A549 (cell line): ENCODE measurements around the gene LAMA3. TPM values are rescaled to one million over a fixed set of nuclear protein-coding genes. Genes with fewer than 3 reads are reported as not detected.

ENCODE experiments used
- ATAC-seq, 2 experiments: fragments of 200-7000 bp in 1 of 2; fragments of >200 bp in 1 of 2; cut with Nextera tagmentation in 1 of 2; cut with Tn5 transposase in 1 of 2; 3 replicates each; pipeline versions ENCODE4 v1.8.0 to v1.9.1; 2018 to 2020; ENCODE audit warnings: mild to moderate bottlenecking in 1 of 2, moderate library complexity in 1 of 2
- CTCF ChIA-PET: fragments of 300-600 bp; sonication (Branson Sonifier 250); formaldehyde crosslinking; extraction: SDS; loops from one replicate; lab custom pipeline; 2021; ENCODE audit warnings: antibody characterized with exemption, inconsistent platforms; lab: Yijun Ruan, JAX
- POLR2A ChIA-PET: fragments of 350-600 bp; formaldehyde crosslinking; extraction: SDS; loops from one replicate; lab custom pipeline; 2021; ENCODE audit warnings: antibody characterized with exemption, inconsistent platforms; lab: Yijun Ruan, JAX
- DNase-seq, 2 experiments: peaks; one replicate each; pipeline versions ENCODE4 v3.0.0 to v3.0.0-alpha.2; 2011 to 2016; ENCODE audit warnings: low read depth in 1 of 2, low spot score in 1 of 2
- FAIRE-seq: peaks from 2 replicates; lab custom pipeline; 2011; peaks lifted over from hg19 to GRCh38; lab: Jason Lieb, UNC
- H3K27ac ChIP-seq, 2 experiments: fragments of >200 bp; sonication (Bioruptor Twin); formaldehyde crosslinking; 3 replicates each; pipeline ENCODE4 v1.5.1; 2016 to 2017
- H3K4me1 ChIP-seq: fragments of >200 bp; sonication (Bioruptor Twin); formaldehyde crosslinking; 3 replicates; pipeline ENCODE4 v1.6.1; 2016
- H3K4me2 ChIP-seq: fragments of >200 bp; sonication (Bioruptor Twin); formaldehyde crosslinking; 3 replicates; pipeline ENCODE4 v1.6.1; 2016
- H3K4me3 ChIP-seq: fragments of >200 bp; sonication (Bioruptor Twin); formaldehyde crosslinking; 3 replicates; pipeline ENCODE4 v1.5.1; 2016
- H3K9me3 ChIP-seq: fragments of >200 bp; sonication (Bioruptor Twin); formaldehyde crosslinking; 3 replicates; pipeline ENCODE4 v1.6.1; 2016
- ATOH8 ChIP-seq: fragments of 250-450 bp; sonication (Bioruptor Pico); IDR thresholded peaks from 2 replicates; pipeline ENCODE4 v1.5.0; 2020; ENCODE audit warnings: low read depth, mild to moderate bottlenecking, moderate library complexity
- BCL3 ChIP-seq: fragments of >200 bp; sonication (Bioruptor Twin); formaldehyde crosslinking; IDR thresholded peaks from 3 replicates; pipeline ENCODE4 v1.6.1; 2016
- BHLHE40 ChIP-seq: IDR thresholded peaks from 2 replicates; pipeline ENCODE4 v1.6.1; 2012; ENCODE audit warnings: low read depth, low read length, inconsistent platforms
- CBX2 ChIP-seq: fragments of 200-600 bp; sonication (generic); IDR thresholded peaks from 2 replicates; pipeline ENCODE4 v1.6.1; 2016; ENCODE audit warnings: low read depth, mild to moderate bottlenecking, borderline replicate concordance
- CHD2 ChIP-seq: fragments of 150-350 bp; IDR thresholded peaks from 2 replicates; pipeline ENCODE4 v1.6.1; 2014; ENCODE audit warnings: low read length; ENCODE audit not compliant: partially characterized antibody
- CHD4 ChIP-seq: fragments of 200-600 bp; sonication (generic); IDR thresholded peaks from 2 replicates; pipeline ENCODE4 v1.6.1; 2016; ENCODE audit warnings: antibody characterized with exemption, mild to moderate bottlenecking, borderline replicate concordance
- CTCF ChIP-seq: fragments of >200 bp; sonication (Bioruptor Twin); formaldehyde crosslinking; IDR thresholded peaks from 3 replicates; pipeline ENCODE4 v1.5.1; 2016
- E2F6 ChIP-seq: IDR thresholded peaks from 2 replicates; pipeline ENCODE4 v1.6.1; 2012; ENCODE audit warnings: low read depth, borderline replicate concordance
- EHF ChIP-seq: fragments of 250-450 bp; sonication (Bioruptor Pico); IDR thresholded peaks from 2 replicates; pipeline ENCODE4 v1.5.0; 2020; ENCODE audit warnings: mild to moderate bottlenecking
- EP300 ChIP-seq, 2 experiments: fragments of >200 bp; sonication (Bioruptor Twin); formaldehyde crosslinking; IDR thresholded peaks; 2 replicates in 1 of 2; 3 replicates in 1 of 2; pipeline ENCODE4 v1.6.1; 2016 to 2017
- ESRRA ChIP-seq: fragments of 150-350 bp; IDR thresholded peaks from 2 replicates; pipeline ENCODE4 v1.6.1; 2014; ENCODE audit warnings: mild to moderate bottlenecking, low read length, borderline replicate concordance
- FOXS1 ChIP-seq: fragments of 250-450 bp; sonication (Bioruptor Pico); IDR thresholded peaks from 2 replicates; pipeline ENCODE4 v1.5.0; 2020; ENCODE audit warnings: mild to moderate bottlenecking, moderate library complexity
- HES2 ChIP-seq: fragments of >200 bp; sonication (Bioruptor Twin); formaldehyde crosslinking; IDR thresholded peaks from 2 replicates; pipeline ENCODE4 v1.6.1; 2016
- HOXB13 ChIP-seq: fragments of 250-450 bp; sonication (Bioruptor Pico); IDR thresholded peaks from 2 replicates; pipeline ENCODE4 v1.5.0; 2020; ENCODE audit warnings: low read depth, mild to moderate bottlenecking, moderate library complexity
- JUNB ChIP-seq: fragments of >200 bp; sonication (Bioruptor Twin); formaldehyde crosslinking; IDR thresholded peaks from 2 replicates; pipeline ENCODE4 v1.6.1; 2016
- KDM1A ChIP-seq: fragments of 200-600 bp; sonication (generic); IDR thresholded peaks from 2 replicates; pipeline ENCODE4 v1.6.1; 2016; ENCODE audit warnings: low read depth, mild to moderate bottlenecking
- KDM5A ChIP-seq: fragments of 200-600 bp; sonication (generic); IDR thresholded peaks from 2 replicates; pipeline ENCODE4 v1.6.1; 2016; ENCODE audit warnings: antibody characterized with exemption, mild to moderate bottlenecking
- MAFK ChIP-seq: fragments of 450-650 bp; IDR thresholded peaks from 2 replicates; pipeline ENCODE4 v1.6.1; 2014; ENCODE audit not compliant: partially characterized antibody
- MAX ChIP-seq: IDR thresholded peaks from 2 replicates; pipeline ENCODE4 v1.6.1; 2012
- NPAS2 ChIP-seq: fragments of 250-450 bp; sonication (Bioruptor Pico); IDR thresholded peaks from 2 replicates; pipeline ENCODE4 v1.8.0; 2022; ENCODE audit warnings: mild to moderate bottlenecking, moderate library complexity, borderline replicate concordance
- NR3C1 ChIP-seq: fragments of >200 bp; sonication (Bioruptor Twin); formaldehyde crosslinking; IDR thresholded peaks from 3 replicates; pipeline ENCODE4 v1.6.1; 2017
- PBX3 ChIP-seq: IDR thresholded peaks from 2 replicates; pipeline ENCODE4 v1.6.1; 2012
- PHF8 ChIP-seq: fragments of 200-600 bp; sonication (generic); IDR thresholded peaks from 2 replicates; pipeline ENCODE4 v1.6.1; 2016; ENCODE audit warnings: low read depth, mild to moderate bottlenecking, antibody characterized with exemption, moderate library complexity, borderline replicate concordance
- POLR2A ChIP-seq: IDR thresholded peaks from 2 replicates; pipeline ENCODE4 v1.6.1; 2012; ENCODE audit warnings: mild to moderate bottlenecking, low read length
- POLR2AphosphoS2 ChIP-seq: conservative IDR thresholded peaks from 2 replicates; pipeline ENCODE4 v1.6.1; 2012; ENCODE audit warnings: low read length, improper control_type of control experiment, inconsistent platforms
- RARB ChIP-seq: fragments of 250-450 bp; sonication (Bioruptor Pico); IDR thresholded peaks from 2 replicates; pipeline ENCODE4 v1.8.0; 2021; ENCODE audit warnings: mild to moderate bottlenecking, moderate library complexity
- RCOR1 ChIP-seq: fragments of 150-350 bp; IDR thresholded peaks from 2 replicates; pipeline ENCODE4 v1.6.1; 2014; ENCODE audit warnings: antibody characterized with exemption, low read length, low read depth
- RFX5 ChIP-seq: fragments of 450-650 bp; IDR thresholded peaks from 2 replicates; pipeline ENCODE4 v1.7.1; 2014; ENCODE audit warnings: antibody characterized with exemption, mild to moderate bottlenecking, moderate library complexity
- RNF2 ChIP-seq: fragments of 200-600 bp; sonication (generic); IDR thresholded peaks from 2 replicates; pipeline ENCODE4 v1.6.1; 2016; ENCODE audit warnings: low read depth, mild to moderate bottlenecking, antibody characterized with exemption, moderate library complexity, borderline replicate concordance
- USF2 ChIP-seq: fragments of 450-650 bp; IDR thresholded peaks from 2 replicates; pipeline ENCODE4 v1.6.1; 2014; ENCODE audit warnings: antibody characterized with exemption
- ZSCAN20 ChIP-seq: fragments of 250-450 bp; sonication (Bioruptor Pico); IDR thresholded peaks from 2 replicates; pipeline ENCODE4 v1.8.0; 2022; ENCODE audit warnings: mild to moderate bottlenecking, moderate library complexity
- WGBS: methylation state at CpG from one replicate; pipeline ENCODE4 v1.1.6; 2017; ENCODE audit errors: missing lambda C conversion rate; 5-methylcytosine and 5-hydroxymethylcytosine counted together
- polyA plus RNA-seq, 4 experiments: library from polyadenylated mRNA; depleted of rRNA in 3 of 4; stranded (reverse); fragments of >200 nt; fragmentation: RNase III in 1 of 4; extraction: RNeasy Plus Mini Kit Qiagen cat#74134 plus additional on column Dnase treatment in 1 of 4; gene quantifications; 2 replicates in 3 of 4; 3 replicates in 1 of 4; pipeline ENCODE4 v1.2.3, GENCODE V29; 2011 to 2017

Gene LAMA3
- polyA plus RNA-seq, 2 of the 4 experiments (the other 2 are of a cell fraction): 18.2 to 31.0 TPM

- Histone ChIP-seq H3K4me1 (0 out of 3 replicates have a peak, but pooled peaks cover 5% of the 10 kb centered on the region), H3K4me2 (no peak overlapping the region), H3K27ac (no peak overlapping the region), H3K4me3 (no peak overlapping the region), H3K9me3 (no peaks in the 10 kb centered on the region)
- TF ChIP-seq USF2 (no peak), ZSCAN20 (CRISPR knock-in tag) (no peak), CHD4 (no peak), KDM5A (no peak), ATOH8 (CRISPR knock-in tag) (no peak), HOXB13 (CRISPR knock-in tag) (no peak), MAFK (no peak), E2F6 (no peak), RCOR1 (no peak), CHD2 (no peak), NPAS2 (CRISPR knock-in tag) (no peak), ESRRA (no peak), PBX3 (no peak), PHF8 (no peak), NR3C1 (no peak), JUNB (no peak), CTCF (no peak), FOXS1 (CRISPR knock-in tag) (no peak), MAX (no peak), CBX2 (no peak)
- ChIA-PET POLR2A (no interaction called here), CTCF (interaction anchor here (0.7 kb wide), 1 partner anchor 56 kb away, joined by 3 read pairs; no protein-coding TSS in a partner anchor)
- ATAC-seq (no peak), FAIRE-seq (no peak), DNase-seq (no peak)
- 89% methylated on average over 11 of the region's 13 CpGs for WGBS
These were observed 195.6 kb downstream of the LAMA3 start for GRCh38 chr18:23884681-23885375.

GRCh38 chr18:23885750-23886149, 196.5 kb downstream of the LAMA3 start:
- no peak for DNase-seq
- 73% methylated on average over 2 of the region's 2 CpGs for WGBS
- Histone ChIP-seq H3K4me1 (0 out of 3 replicates have a peak, but pooled peaks cover 5% of the 10 kb centered on the region), H3K27ac (no peak overlapping the region), H3K4me2 (no peak overlapping the region), H3K9me3 (no peaks in the 10 kb centered on the region), H3K4me3 (no peak overlapping the region)
- ATAC-seq: no peak
- POLR2A ChIA-PET: no interaction called here
- CTCF ChIA-PET: interaction anchor here (0.6 kb wide), 1 partner anchor 24 kb away, joined by 3 read pairs; no protein-coding TSS in a partner anchor
- TF ChIP-seq RARB (CRISPR knock-in tag) (no peak), BHLHE40 (no peak), HES2 (no peak), RCOR1 (no peak), EP300 (IDR thresholded peaks at IDR 0.05) (no peak), CHD2 (no peak), PHF8 (no peak), FOXS1 (CRISPR knock-in tag) (no peak), ESRRA (no peak), KDM1A (no peak), NR3C1 (no peak), RNF2 (no peak), EHF (CRISPR knock-in tag) (no peak), BCL3 (no peak), POLR2AphosphoS2 (no peak), JUNB (no peak), ZSCAN20 (CRISPR knock-in tag) (no peak), RFX5 (no peak), POLR2A (no peak), HOXB13 (CRISPR knock-in tag) (no peak)
- FAIRE-seq: no peak
